CD8-positive, alpha-beta memory T cell (primary cell): ENCODE data around the gene CREB3. TPM values are rescaled to one million over a fixed set of nuclear protein-coding genes. Genes with fewer than 3 reads are reported as not detected.

Experiments
- CTCF ChIA-PET: fragments of 350-600 bp; sonication (Branson Sonifier 250); formaldehyde crosslinking; loops from one replicate; lab custom pipeline; 2021; ENCODE audit warnings: antibody characterized with exemption; lab: Charles Lee
- POLR2A ChIA-PET: fragments of 350-600 bp; sonication (Branson Sonifier 250); formaldehyde crosslinking; loops from one replicate; lab custom pipeline; 2021; ENCODE audit warnings: antibody characterized with exemption; lab: Charles Lee
- DNase-seq, 5 donors: peaks; one replicate each; pipeline versions ENCODE4 v3.0.0 to v3.0.0-alpha.2; 2020 to 2022; ENCODE audit warnings: mixed read lengths in 1 of 5
- H3K27ac ChIP-seq: one replicate; pipeline ENCODE4 v1.7.0; 2013; ENCODE audit warnings: low read depth, mild to moderate bottlenecking, low read length, moderate library complexity
- H3K27me3 ChIP-seq: 2 replicates; pipeline ENCODE4 v1.7.0; 2013; ENCODE audit warnings: low read length, mild to moderate bottlenecking; ENCODE audit not compliant: insufficient read depth, poor library complexity, severe bottlenecking
- H3K36me3 ChIP-seq: 2 replicates; pipeline ENCODE4 v1.7.0; 2013; ENCODE audit warnings: mild to moderate bottlenecking, low read length, moderate library complexity; ENCODE audit not compliant: insufficient read depth
- H3K4me1 ChIP-seq: 2 replicates; pipeline ENCODE4 v1.7.0; 2013; ENCODE audit warnings: mild to moderate bottlenecking, low read length, moderate library complexity; ENCODE audit not compliant: insufficient read depth
- H3K4me3 ChIP-seq: 2 replicates; pipeline ENCODE4 v1.7.0; 2013; ENCODE audit warnings: mild to moderate bottlenecking, low read length
- H3K9me3 ChIP-seq: 2 replicates; pipeline ENCODE4 v1.7.0; 2013; ENCODE audit warnings: mild to moderate bottlenecking, low read length
- H3K27ac Mint-ChIP-seq, 8 donors: one replicate each; pipeline ENCODE4 v1.8.0; 2020 to 2021; ENCODE audit warnings: mixed read lengths in 8 of 8, mild to moderate bottlenecking in 6 of 8, inconsistent platforms in 3 of 8, moderate library complexity in 3 of 8
- H3K27me3 Mint-ChIP-seq, 2 donors: one replicate each; pipeline ENCODE4 v1.8.0; 2020 to 2021; ENCODE audit warnings: mixed read lengths in 2 of 2, mild to moderate bottlenecking in 1 of 2, moderate library complexity in 1 of 2
- H3K36me3 Mint-ChIP-seq, 3 donors: one replicate each; pipeline ENCODE4 v1.8.0; 2020 to 2021; ENCODE audit warnings: mixed read lengths in 3 of 3, inconsistent platforms in 1 of 3, mild to moderate bottlenecking in 1 of 3
- H3K4me1 Mint-ChIP-seq, 3 donors: one replicate each; pipeline ENCODE4 v1.8.0; 2020 to 2021; ENCODE audit warnings: mixed read lengths in 3 of 3, inconsistent platforms in 1 of 3, mild to moderate bottlenecking in 1 of 3
- H3K4me3 Mint-ChIP-seq, 7 donors: one replicate each; pipeline ENCODE4 v1.8.0; 2020 to 2021; ENCODE audit warnings: mixed read lengths in 7 of 7, mild to moderate bottlenecking in 6 of 7, moderate library complexity in 4 of 7, inconsistent platforms in 2 of 7
- H3K9me3 Mint-ChIP-seq, 5 donors: one replicate each; pipeline ENCODE4 v1.8.0; 2020 to 2022; ENCODE audit warnings: mixed read lengths in 5 of 5, mild to moderate bottlenecking in 3 of 5, moderate library complexity in 2 of 5, inconsistent platforms in 1 of 5
- polyA plus RNA-seq: library from polyadenylated mRNA; unstranded; fragments of 300-500 nt; fragmentation: Illumina TruSeq; gene quantifications from one replicate; pipeline ENCODE4 v1.2.3, GENCODE V29; 2021
- total RNA-seq, 2 experiments: library from RNA; stranded (reverse); gene quantifications; one replicate each; pipeline ENCODE4 v1.2.3, GENCODE V29; 2021

CREB3 gene
- total and polyA plus RNA-seq, 3 experiments from 2014 or later: 38.0 to 53.6 (median 38.6) TPM

DNA sequence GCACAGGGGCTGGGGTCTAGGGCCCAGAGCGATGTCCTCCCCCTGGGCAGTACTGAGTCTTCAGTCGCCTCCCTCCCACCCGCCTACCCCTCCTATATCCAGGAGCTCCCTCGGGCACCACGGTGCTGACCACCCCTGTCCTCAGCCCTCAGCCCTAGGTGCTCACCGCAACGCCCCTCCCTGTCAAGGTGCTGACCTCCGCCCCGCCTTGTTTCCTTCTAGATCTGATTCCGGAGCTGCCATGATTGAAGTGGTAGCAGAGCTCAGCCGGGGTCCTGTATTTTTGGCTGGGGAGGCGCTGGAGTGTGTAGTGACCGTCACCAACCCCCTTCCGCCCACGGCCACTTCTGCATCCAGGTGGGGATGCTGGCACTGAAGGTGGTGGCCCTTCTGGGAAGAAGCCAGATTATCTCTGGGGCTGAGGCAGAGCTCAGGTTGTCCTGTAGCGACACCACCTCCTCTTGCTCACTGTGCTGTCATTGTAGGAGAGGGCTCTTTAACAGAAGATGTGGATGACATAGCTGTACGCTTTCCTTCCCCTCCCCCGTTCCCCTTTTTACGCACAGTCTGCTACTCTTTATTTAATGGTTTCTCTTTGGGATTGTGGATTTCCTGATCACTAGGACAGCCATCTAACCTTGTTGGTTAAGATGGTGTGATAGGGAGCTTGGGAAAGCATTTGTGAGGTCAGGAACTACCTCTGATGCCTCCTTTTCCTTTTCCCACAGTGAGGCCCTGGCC is 17.2 kb downstream of the CREB3 start:
- Histone ChIP-seq H3K4me3 (peak overlapping the region; percentile 88), H3K27me3 (no peaks in the 10 kb centered on the region), H3K36me3 (peaks cover 36% of the 10 kb centered on the region), H3K9me3 (no peaks in the 10 kb centered on the region), H3K27ac (peak overlapping the region; percentile 75), H3K4me1 (peaks cover 38% of the 10 kb centered on the region)
- peak in 3 of 5 donors; percentile 33 to 65 (median 53) for DNase-seq
- H3K27me3 Mint-ChIP-seq: no peaks in the 10 kb centered on the region
- H3K9me3 Mint-ChIP-seq: no peaks in the 10 kb centered on the region
- peaks cover 5 to 58% (median 11%) of the 10 kb centered on the region in 3 donors for H3K36me3 Mint-ChIP-seq
- ChIA-PET POLR2A (interaction anchor here (0.6 to 3.4 kb wide), 5 partner anchors 12 to 145 kb away, joined by 3 to 45 read pairs (median 8); partner anchors contain the start of genes CREB3, TESK1 and TLN1), CTCF (interaction anchor here (0.7 to 5.4 kb wide), 13 partner anchors 11 to 146 kb away, joined by 3 to 68 read pairs (median 4); partner anchors contain the start of genes CCDC107, CREB3, RMRP and TLN1)
- peak overlapping the region; percentile 91 to 98 (median 95) for H3K4me3 Mint-ChIP-seq
- peaks cover 36 to 62% (median 44%) of the 10 kb centered on the region in 3 donors for H3K4me1 Mint-ChIP-seq
- peak overlapping the region; percentile 83 to 98 (median 93) for H3K27ac Mint-ChIP-seq

DNA sequence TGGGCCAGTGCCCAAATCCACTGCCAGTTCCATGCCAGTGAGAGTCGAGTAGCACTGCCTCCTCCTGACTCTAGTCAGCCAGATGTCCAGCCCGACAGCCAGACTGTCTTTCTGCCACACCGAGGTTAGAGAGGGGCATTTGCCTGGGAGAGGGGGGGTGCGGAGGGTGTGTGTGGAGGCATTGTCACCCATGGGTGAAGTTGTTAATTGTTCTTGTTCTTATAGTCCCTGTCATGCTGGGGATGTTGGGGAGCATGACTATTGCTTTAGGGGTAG is 17.7 kb downstream of the CREB3 start:
- CTCF ChIA-PET: interaction anchor here (0.7 to 5.4 kb wide), 10 partner anchors 10 to 142 kb away, joined by 3 to 68 read pairs (median 4); partner anchors contain the start of genes CCDC107, CREB3, RMRP and TLN1
- Histone ChIP-seq H3K4me3 (peak overlapping the region; percentile 88), H3K27ac (peak overlapping the region; percentile 75), H3K4me1 (peaks cover 38% of the 10 kb centered on the region), H3K27me3 (no peaks in the 10 kb centered on the region), H3K36me3 (peaks cover 35% of the 10 kb centered on the region), H3K9me3 (no peaks in the 10 kb centered on the region)
- Mint-ChIP-seq H3K4me1 (peaks cover 36 to 63% (median 44%) of the 10 kb centered on the region in 3 donors), H3K9me3 (no peaks in the 10 kb centered on the region), H3K27me3 (no peaks in the 10 kb centered on the region), H3K36me3 (peaks cover 5 to 58% (median 11%) of the 10 kb centered on the region in 3 donors), H3K4me3 (peak overlapping the region; percentile 91 to 98 (median 95)), H3K27ac (peak overlapping the region; percentile 83 to 98 (median 93))
- DNase-seq: no peak
- POLR2A ChIA-PET: interaction anchor here (2.3 to 3.4 kb wide), 3 partner anchors 12 to 146 kb away, joined by 8 to 45 read pairs (median 11); partner anchors contain the start of genes CREB3, TESK1 and TLN1

GRCh38 chr9:35753466-35753865 is 21.0 kb downstream of the CREB3 start:
- CTCF ChIA-PET: interaction anchor here (0.8 kb wide), 1 partner anchor 21 kb away, joined by 3 read pairs; the partner anchor contains the start of genes CREB3 and TLN1
- peaks cover 30 to 62% (median 40%) of the 10 kb centered on the region in 3 donors for H3K4me1 Mint-ChIP-seq
- no peak for DNase-seq
- Histone ChIP-seq H3K36me3 (peaks cover 35% of the 10 kb centered on the region), H3K9me3 (no peaks in the 10 kb centered on the region), H3K4me3 (no peak overlapping the region), H3K27me3 (no peaks in the 10 kb centered on the region), H3K27ac (no peak overlapping the region), H3K4me1 (peaks cover 30% of the 10 kb centered on the region)
- no peaks in the 10 kb centered on the region for H3K9me3 Mint-ChIP-seq
- no peaks in the 10 kb centered on the region for H3K27me3 Mint-ChIP-seq
- POLR2A ChIA-PET: no interaction called here
- H3K4me3 Mint-ChIP-seq: peak overlapping the region in 2 of 7 donors; percentile 24 to 47
- peak overlapping the region in 2 of 8 donors; percentile 81 to 86 for H3K27ac Mint-ChIP-seq
- H3K36me3 Mint-ChIP-seq: peaks cover 5 to 59% (median 11%) of the 10 kb centered on the region in 3 donors

- Histone ChIP-seq H3K27me3 (no peaks in the 10 kb centered on the region), H3K4me3 (no peak within 1 kb of the TSS), H3K4me1 (peaks cover 33% of the 10 kb centered on the region), H3K36me3 (peaks cover 35% of the 10 kb centered on the region), H3K27ac (no peak within 1 kb of the TSS), H3K9me3 (no peaks in the 10 kb centered on the region)
- POLR2A ChIA-PET: interaction anchor here (0.6 kb wide), 2 partner anchors 80 to 143 kb away, joined by 4 to 9 read pairs; no protein-coding TSS in a partner anchor
- Mint-ChIP-seq H3K36me3 (peaks cover 5 to 56% (median 11%) of the 10 kb centered on the region in 3 donors), H3K27ac (peak within 1 kb of the TSS in 6 of 8 donors; percentile 11 to 92 (median 82)), H3K27me3 (no peaks in the 10 kb centered on the region), H3K9me3 (no peaks in the 10 kb centered on the region), H3K4me3 (peak within 1 kb of the TSS in 2 of 7 donors; percentile 24 to 96), H3K4me1 (peaks cover 36 to 68% (median 44%) of the 10 kb centered on the region in 3 donors)
- DNase-seq: no peak
- CTCF ChIA-PET: interaction anchor here (0.6 to 3.5 kb wide), 3 partner anchors 8 to 36 kb away, joined by 3 to 28 read pairs (median 3); no protein-coding TSS in a partner anchor
Observed at GRCh38 chr9:35754264-35754663, 21.8 kb downstream of the CREB3 start, which contains the start of gene MSMP. TSS of gene MSMP (minus strand) at chr9:35754276. CDS start at chr9:35754129, 147 bp downstream.

GRCh38 chr9:35755071-35755470 is 22.6 kb downstream of the CREB3 start:
- ChIA-PET CTCF (interaction anchor here (1.0 to 4.6 kb wide), 6 partner anchors 8 to 150 kb away, joined by 3 to 28 read pairs (median 10); partner anchors contain the start of gene TESK1), POLR2A (interaction anchor here (0.6 kb wide), 1 partner anchor 79 kb away, joined by 9 read pairs; no protein-coding TSS in a partner anchor)
- Histone ChIP-seq H3K27ac (no peak overlapping the region), H3K4me1 (peaks cover 28% of the 10 kb centered on the region), H3K9me3 (no peaks in the 10 kb centered on the region), H3K36me3 (peaks cover 35% of the 10 kb centered on the region), H3K4me3 (no peak overlapping the region), H3K27me3 (no peaks in the 10 kb centered on the region)
- DNase-seq: no peak
- Mint-ChIP-seq H3K27ac (peak overlapping the region in 6 of 8 donors; percentile 39 to 92 (median 56)), H3K4me3 (peak overlapping the region in 5 of 7 donors; percentile 12 to 96 (median 32)), H3K9me3 (no peaks in the 10 kb centered on the region), H3K27me3 (no peaks in the 10 kb centered on the region), H3K36me3 (peaks cover 5 to 49% (median 11%) of the 10 kb centered on the region in 3 donors), H3K4me1 (peaks cover 36 to 67% (median 43%) of the 10 kb centered on the region in 3 donors)

DNA sequence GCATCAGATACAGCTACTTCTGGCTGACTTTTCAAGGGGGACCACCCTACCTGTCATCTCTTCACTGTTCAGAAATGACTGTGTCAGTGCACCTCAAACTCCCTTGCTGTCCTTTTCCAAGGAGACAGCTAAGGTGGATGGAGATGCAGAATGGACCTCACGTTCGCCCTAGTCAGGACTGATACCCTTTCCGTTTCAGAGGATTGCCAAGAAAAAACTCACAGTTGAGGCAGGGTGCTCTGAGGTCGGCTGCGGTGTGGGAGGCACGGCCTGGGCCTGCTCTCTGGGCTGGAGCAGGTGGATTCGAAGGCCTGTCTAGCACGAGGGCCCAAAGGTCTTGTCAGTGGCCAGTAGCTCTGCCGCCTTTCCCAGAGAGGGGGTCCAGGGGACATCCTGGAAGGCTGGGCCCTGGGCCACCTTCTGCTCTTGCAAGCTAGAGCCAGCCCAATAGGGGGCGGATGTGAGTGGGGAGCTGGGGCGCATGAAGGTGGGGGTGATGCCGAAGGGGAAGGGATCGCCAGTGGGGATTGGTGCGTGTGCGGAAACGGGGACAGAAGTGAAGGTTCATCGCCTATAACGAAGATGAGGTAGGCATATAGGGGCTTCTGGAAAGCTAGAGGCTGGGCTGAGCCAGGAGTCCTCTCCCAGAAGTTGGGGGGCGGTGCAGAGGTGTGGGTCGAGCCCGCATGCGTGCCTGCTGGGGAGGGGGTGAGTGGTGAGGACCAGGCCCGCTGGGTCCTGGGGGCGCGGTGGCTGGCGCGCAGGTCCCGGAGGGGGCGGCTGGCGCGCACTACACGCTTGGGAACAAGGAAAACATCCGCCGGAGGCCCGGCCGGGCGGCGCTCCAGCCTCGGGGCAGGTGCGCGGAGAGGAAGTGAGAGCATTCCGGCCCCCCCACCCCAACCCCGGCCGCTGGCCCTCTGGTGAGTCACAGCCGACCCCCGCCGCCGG is 24.1 kb downstream of the CREB3 start:
- no peaks in the 10 kb centered on the region for H3K9me3 Mint-ChIP-seq
- no peaks in the 10 kb centered on the region for H3K27me3 ChIP-seq
- H3K4me3 ChIP-seq: peak overlapping the region; percentile 92
- H3K27ac Mint-ChIP-seq: peak overlapping the region; percentile 92 to 99 (median 96)
- H3K27ac ChIP-seq: peak overlapping the region; percentile 76
- peaks cover 43 to 63% (median 51%) of the 10 kb centered on the region in 3 donors for H3K4me1 Mint-ChIP-seq
- peak overlapping the region; percentile 92 to 100 (median 96) for H3K4me3 Mint-ChIP-seq
- POLR2A ChIA-PET: interaction anchor here (1.0 to 1.3 kb wide), 3 partner anchors 9 to 58 kb away, joined by 3 to 4 read pairs (median 4); partner anchors contain the start of genes CREB3, HINT2 and TLN1
- peak; percentile 65 to 86 (median 67) for DNase-seq
- H3K36me3 ChIP-seq: peaks cover 25% of the 10 kb centered on the region
- H3K9me3 ChIP-seq: no peaks in the 10 kb centered on the region
- peaks cover 5 to 39% (median 11%) of the 10 kb centered on the region in 3 donors for H3K36me3 Mint-ChIP-seq
- H3K4me1 ChIP-seq: peaks cover 25% of the 10 kb centered on the region
- CTCF ChIA-PET: interaction anchor here (0.7 to 4.6 kb wide), 34 partner anchors 10 to 157 kb away, joined by 3 to 28 read pairs (median 4); partner anchors contain the start of genes CCDC107, CREB3, RMRP and SPAG8
- H3K27me3 Mint-ChIP-seq: no peaks in the 10 kb centered on the region
